ENCODE results near the gene PCDH17.

The PCDH17 gene

DNA sequence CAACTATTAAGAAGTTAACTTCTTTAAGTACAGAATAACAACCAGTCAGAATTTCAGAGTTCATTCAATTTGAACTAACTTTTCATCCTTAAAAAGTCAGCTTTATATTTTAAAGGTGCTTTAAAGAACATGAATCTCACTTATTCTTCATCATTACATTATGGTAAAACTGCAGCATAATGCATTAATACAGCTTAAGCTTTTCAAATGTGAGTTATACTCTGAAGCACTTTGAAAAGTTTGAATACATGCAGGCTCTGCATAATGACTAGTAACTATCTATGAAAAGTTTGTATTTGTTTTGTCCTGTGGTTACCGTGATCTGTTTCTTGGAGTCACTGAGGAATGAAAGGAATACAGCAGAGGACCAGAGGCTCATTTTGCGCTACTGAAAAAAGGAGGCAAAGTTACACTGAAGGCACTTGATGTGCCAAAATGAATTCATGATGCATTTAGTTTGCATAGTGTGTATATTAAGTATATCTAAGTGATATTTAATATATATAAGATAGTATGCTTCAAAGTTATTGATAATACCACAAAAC lies 4.1 kb downstream of the PCDH17 start:
- no peak for DNase-seq

DNA sequence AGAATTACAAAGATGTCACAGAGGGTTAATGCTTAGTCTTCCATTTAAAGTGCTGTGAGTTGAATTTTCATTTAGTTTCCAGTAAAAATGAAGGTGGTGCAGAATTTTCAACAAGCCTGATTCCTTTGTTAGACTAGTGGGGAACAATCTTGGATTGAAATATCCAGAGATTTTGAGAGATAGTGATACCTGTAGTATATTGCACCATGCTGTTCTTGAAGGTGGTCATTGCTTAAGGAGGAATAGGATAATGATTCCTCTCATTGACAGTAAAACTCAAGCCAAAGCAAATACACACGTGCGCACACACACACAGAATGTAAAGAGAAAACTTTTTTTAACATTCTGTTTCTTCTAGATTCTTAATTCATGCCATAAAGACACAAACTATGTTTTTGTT lies 5.3 kb downstream of the PCDH17 start:
- DNase-seq = no peak

DNA sequence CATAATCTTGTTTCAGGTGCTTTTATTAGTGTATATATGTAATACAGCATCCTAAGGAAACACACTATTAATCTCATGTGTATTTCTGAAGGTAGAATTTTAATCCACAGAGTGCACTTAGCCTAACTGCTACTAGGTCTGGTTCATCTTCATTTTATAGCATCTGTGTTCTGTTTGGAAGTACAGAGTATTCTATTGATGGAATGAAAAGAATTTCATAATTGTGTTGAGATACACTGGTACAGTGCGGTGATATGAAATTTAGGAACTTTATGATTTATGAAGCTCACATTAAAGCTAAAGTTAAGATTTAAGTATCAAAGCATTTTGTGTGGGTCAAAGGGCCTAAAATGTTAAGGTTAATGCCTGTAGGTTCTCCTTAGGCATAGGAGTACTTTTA lies 6.0 kb downstream of the PCDH17 start:
- DNase-seq = no peak

DNA sequence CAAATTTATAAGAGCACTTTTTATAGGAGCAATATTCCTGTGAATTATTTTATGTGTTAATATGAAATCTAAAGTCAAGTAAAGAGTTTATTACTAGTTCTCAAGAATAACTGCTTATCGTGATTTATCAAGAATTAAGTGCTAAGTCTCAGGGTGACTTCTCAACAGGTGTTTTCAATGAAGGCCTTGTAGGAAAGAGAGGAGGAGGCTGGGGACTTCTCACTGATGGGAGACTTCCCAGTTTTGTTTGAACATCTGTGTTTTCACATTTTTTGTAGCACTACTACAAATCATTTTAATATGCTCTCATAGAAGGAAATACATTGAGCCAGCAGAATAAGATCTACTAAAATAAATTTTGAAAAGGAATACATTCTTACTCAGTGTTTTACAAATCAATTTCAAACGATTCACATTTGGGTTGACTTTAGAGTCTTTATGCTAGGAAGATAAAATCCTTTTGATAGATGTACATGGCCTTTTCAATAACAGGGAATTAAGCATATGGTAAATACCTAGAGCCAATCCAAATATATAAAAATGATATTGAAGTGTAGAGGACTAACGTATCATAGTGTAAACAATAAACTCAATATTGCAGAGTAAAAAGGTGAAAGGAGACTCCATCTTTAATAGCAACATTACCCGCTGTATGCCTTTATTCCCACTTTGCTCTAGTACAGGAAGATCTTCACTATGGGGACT lies 6.8 kb downstream of the PCDH17 start:
- DNase-seq = no peak

DNA sequence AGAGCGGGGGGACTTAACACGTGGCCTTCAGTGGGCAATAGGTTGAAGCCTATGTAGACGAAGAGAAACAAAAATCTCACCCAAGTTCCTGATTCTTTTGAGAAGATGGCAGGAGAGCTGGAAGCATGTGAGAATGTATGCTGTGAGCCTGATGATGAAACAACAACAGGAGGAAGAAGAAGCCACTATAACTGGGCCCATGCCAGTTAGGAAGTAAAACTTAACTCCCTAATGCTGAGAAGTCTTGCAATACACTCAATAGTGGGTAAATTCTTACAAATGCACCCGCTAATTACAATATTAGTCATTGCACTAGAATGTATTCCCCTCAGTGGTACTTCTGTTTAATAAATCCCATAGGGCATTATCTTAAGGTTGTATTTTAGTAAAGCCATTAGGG lies 9.1 kb downstream of the PCDH17 start:
- no peak for DNase-seq

DNA sequence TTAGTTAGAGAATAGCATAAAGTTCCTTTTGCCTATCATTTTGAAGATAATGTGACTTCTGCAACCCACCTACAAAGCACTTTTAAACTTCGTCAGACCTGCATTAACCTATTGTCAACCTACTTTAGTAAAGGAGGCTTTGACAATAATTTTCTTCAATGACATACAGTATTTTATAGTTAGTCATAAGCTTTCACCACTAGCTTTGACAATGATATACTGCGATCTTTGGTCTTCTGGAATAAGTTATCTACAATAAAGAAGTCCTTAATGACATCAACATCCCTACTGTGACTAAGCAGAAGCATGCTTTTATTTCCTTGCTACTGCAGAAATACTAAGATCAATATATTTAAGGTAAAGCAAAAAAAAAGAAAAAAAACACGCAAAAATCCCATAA lies 9.5 kb downstream of the PCDH17 start:
- no peak for DNase-seq

DNA sequence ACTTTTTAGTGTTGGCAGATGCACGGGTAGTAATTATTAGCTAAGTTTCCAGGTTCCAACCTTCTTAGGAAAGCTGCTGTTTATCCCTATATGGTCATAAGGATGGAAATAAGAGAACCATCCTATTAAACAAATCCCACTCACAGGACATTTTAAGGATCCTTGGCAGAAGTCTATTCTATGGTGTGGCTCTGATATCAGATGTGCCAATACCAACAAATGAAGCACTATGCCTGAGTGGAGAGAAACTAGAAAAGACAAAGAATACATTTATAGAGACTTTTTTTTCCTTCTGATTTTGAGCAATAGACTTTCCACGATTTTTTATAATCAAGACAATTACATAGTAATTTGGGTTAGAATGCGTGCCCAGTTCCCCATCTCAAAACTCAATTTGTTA lies 12.6 kb downstream of the PCDH17 start:
- DNase-seq = no peak

DNA sequence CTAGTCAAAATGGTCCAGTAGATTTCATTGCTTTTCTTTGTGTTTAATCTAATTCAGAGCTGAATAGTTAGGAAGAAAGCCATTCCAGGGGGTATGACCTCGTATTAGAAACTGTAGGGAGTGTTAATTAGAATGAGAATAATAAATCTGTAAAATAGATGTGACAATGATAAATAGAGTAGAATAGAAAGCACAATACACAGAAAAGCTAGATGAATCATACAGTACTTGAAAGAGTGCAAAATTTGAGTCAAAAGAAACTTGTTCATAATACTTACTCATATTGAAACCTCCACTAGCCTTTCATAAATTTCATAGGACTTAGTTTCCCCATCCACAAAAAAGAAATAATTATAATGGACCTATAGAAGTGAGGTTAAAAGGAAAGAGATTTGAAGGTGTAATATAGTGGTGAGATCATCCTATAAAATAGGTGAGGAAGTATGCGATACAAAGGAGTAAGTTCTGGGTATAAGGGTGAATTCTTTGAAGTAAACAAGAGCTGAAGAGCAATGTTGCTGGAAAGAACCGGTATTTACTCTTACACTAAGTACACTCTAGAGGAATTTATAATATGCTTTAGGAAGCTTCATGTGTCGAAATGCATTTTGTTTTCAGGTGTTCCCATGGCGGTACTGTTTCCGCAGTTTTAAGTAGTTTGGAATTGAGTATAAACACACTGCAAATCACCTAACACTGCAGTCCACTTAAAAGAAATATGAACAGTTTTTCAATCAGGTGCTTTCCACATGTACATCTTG lies 21.9 kb downstream of the PCDH17 start:
- DNase-seq = no peak

DNA sequence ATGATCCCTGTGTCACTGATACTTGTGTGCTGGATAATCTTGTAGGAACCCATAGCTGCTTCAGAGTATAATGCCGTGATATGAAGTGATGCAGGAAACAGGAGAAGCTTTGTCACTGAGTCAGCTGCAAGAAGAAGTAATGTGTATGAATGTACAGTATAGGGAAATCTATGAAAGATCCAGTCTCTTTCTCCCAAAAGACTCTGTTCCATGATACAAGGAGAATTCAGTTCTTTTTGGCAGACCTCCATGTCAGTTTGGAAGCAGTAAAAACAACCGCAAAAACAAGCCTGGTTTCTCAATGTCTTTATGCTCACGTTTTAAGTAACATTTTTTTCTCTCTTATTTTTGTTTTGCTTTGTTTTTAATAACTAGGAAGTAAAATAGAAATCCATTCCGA lies 33.9 kb downstream of the PCDH17 start:
- DNase-seq = no peak

DNA sequence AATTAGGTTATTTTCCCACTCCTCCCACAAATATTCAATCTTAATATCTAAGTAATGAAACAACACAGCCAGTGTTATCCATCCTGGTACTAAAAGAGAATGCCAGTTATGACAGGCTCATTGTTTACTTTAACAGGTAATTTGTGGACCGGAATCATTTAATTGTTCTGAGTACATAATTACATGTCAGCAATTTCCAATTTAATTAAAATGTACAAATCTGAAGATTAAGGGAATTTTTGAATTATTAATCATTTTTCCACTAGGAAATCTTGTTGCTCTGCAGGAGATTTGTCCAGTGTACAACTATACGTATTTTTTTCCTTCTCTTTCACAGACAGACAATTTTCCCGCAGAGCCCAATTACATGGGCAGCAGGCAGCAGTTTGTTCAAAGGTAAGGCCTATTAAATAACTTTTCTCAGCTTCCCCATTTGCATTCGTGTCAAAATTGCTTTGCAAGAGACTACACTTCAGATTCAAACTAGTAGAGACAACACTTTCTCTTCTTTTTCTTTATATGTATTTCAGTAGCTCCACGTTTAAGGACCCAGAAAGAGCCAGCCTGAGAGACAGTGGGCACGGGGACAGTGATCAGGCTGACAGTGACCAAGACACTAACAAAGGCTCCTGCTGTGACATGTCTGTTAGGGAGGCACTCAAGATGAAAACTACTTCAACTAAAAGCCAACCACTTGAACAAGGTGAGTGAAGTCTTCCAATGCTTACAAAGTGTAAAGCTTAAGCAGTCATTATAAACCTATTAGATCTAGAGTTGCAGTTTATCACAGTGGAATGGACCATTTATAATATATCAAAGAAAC lies 34.8 kb downstream of the PCDH17 start:
- no peak for DNase-seq

DNA sequence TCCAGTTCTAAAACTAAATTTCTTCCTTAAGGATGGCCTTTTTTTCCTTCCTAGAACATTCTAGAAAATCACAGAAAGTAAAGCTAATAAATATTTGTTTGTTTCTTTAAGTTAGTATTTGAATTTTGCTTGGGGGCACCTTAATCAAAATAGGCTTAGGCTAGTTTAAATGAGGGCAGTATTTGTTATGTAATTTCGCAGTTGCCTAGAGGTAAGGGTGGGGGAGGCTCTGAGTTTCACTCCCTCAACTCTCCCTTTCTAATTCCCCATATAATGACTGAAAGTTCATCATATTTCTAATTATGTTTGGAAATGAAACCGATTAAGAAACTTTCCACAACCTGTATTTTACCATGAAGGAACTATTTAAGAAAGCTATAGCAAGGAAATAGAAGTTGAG lies 40.6 kb downstream of the PCDH17 start:
- DNase-seq = no peak

DNA sequence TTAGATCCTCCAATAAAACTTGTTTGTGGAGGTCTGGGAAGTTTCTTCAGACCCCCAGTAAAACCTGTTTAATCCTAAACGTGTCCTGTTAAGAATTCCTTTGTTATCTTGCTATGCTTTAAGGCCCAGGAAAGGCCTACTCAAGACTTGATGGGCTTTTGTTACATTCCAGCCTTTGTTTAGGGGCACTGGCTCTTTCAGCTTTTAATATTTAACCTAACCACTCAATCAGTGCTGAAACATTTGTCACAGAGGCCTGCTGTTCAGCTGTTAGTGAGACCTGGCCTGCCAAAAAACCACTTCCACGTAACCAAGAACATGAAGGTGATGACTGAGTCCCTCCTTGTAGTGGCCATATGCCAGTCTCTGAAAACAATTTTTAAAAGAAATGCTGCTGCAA lies 41.7 kb downstream of the PCDH17 start:
- DNase-seq = no peak

DNA sequence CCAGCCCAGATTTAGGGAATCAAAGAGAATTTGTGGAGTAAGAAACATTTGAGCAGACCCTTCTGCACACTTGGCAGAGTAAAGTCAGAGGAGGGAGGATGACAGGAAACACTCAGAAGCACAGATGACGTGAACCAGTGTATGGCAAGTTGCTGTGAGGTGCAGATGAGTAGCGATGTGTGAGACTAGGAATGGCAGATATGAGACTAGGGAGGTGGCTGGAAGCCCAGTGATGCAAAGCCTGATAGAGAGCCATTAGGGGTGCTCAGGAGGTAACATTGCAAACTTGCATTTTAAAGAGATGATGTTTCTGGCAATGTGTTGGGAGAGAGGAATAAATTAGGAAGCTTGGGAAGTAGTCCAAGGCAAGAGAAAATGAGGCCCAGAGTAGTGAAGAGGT lies 44.0 kb downstream of the PCDH17 start:
- DNase-seq = no peak

DNA sequence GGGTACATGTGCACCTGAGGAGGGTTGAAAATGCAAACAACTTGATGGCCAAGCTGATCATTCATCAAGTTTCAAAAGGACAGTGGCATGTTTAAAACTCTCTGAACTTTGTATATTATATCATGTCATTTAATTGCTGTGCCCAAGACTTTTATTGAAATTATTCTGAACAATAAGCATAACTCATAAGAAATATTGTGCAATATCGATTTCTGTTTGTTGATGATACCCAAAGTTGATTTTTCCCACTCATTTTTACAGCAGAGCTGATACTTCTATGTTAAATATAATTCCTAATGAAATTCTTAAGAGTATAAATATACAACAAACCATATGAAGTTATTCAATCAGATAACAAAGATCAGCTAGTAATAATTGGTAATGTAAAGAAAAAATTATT lies 49.1 kb downstream of the PCDH17 start:
- DNase-seq = no peak

DNA sequence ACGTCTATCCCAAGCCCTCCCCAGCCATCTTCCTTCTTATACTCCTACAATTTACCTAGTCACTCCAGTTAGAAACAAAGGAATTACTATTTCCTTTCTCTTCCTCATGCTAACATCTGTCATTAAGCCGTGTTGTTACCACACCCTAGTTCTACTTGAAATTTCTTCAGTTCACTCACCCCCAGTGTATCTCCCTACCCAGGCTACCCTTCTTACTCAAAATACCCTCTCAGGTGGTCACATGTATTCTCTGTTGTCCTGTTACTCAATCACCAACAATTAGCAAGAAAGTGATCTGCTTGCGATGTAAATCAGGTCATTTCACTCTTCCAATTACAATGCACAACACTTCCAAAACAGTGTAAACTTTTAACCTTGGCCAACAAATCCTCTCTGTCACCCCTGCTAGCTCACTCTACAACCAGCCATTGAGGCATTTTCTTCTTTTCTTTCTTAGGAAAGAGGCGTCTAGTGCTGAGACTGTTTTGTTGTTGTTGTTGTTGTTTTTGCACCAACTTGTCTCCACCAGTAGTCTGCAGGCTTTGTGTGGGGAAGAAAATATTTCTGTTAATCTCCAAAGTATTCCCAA lies 50.7 kb downstream of the PCDH17 start:
- DNase-seq = no peak

DNA sequence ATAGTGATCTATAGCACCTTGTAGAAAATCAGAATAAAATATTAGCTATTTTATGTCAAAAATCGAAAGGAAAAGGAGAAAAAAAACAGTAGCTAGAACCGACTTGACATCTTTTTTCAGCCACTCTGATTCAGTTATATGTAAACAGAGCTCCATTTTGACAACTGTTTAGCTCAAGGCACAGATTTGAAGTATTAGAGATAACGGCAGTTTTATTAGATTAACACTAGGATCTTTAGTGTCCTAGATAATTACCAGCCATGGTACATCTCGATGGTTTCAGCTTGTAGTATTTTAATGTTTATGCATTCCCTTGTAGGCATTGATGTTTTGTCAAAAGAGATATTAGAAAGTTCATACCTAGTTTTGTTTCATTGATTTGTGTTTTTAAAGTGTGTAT lies 67.3 kb downstream of the PCDH17 start:
- DNase-seq = no peak

DNA sequence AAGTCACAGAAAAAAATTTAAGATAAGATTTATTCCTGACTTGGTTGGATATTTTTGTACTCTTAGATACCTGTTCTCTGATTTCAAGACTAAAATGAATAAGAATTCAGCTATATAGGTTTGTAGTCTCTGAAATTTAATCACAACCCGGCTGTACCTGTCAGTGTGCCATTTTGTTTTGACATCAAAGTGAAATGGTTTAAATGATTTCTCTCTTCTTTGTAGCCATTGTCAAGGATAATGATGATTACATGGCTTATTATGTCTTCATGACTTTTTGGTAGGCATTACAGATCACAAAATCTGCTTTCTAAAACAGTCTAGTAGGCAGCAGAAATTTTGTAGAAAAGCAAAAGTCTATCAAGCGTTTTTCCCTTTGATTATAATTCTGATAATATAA lies 72.5 kb downstream of the PCDH17 start:
- DNase-seq = no peak

DNA sequence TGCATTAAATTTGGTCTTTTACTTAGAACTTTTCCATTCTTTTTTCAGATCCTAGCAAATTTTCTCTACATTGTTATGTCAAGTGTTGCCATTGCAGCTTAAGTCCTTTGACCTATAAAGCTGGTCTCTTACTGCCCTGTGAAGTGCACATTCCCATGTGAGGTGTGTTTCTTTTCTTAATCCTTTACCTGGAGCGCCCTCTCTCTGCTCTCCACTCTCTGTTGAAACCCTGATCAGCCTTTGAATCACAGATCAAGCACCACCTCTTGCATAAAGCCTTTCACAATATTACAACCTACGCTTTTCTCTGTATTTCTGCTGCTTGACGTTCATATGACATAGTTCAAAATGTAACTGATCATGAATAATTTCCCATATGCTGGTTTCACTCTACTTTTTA lies 84.8 kb downstream of the PCDH17 start:
- DNase-seq = no peak

DNA sequence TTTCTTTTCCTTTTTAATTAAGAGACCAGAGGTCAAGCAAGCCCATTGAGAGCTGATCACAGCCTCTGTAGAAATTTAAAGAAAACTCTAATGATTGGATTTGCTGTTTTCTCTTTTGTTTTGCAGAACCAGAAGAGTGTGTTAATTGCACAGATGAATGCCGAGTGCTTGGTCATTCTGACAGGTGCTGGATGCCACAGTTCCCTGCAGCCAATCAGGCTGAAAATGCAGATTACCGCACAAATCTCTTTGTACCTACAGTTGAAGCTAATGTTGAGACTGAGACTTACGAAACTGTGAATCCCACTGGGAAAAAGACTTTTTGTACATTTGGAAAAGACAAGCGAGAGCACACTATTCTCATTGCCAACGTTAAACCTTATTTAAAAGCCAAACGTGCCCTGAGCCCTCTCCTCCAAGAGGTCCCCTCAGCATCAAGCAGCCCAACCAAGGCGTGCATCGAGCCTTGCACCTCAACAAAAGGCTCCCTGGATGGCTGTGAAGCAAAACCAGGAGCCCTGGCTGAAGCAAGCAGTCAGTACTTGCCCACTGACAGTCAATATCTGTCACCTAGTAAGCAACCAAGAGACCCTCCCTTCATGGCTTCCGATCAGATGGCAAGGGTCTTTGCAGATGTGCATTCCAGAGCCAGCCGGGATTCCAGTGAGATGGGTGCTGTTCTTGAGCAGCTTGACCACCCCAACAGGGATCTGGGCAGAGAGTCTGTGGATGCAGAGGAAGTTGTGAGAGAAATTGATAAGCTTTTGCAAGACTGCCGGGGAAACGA lies 93.1 kb downstream of the PCDH17 start:
- no peak for DNase-seq

DNA sequence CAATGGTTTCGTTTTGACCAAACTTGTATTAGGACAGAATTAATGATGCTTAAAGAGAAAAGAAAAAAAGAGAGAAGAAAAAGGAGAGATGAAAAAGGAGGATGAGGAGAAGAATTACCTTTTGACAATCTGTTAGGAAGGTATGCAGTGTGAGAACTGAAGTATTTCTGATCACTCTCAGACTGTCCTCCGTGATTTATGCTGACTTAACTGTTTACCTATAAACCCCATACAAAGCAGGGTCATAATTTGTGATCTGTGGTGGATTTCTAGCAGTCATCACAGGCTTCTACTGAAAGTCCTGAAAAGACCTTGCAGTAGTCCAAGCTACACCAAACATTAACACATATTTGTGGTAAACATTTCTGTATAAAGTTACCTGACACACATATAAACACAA lies 93.9 kb downstream of the PCDH17 start:
- DNase-seq = no peak

DNA sequence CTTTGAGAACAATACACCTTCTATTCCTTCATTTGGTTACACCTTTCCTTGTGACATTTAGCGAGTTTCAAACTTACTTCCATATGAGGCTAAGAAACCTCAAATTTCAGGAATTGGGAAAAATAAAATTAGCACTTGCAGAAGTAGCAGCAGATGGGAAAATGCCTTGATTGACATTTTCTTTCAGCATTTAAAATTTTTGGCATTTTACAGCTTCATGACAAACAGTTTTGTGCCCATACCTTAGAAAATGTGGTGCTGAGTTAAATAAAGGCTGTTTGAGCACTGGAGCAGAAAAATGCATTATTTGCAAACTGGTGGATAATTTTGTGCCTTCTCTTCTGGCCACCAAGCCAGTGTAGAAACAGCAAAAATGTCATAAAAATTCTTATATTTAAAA lies 95.4 kb downstream of the PCDH17 start:
- no peak for DNase-seq

DNA sequence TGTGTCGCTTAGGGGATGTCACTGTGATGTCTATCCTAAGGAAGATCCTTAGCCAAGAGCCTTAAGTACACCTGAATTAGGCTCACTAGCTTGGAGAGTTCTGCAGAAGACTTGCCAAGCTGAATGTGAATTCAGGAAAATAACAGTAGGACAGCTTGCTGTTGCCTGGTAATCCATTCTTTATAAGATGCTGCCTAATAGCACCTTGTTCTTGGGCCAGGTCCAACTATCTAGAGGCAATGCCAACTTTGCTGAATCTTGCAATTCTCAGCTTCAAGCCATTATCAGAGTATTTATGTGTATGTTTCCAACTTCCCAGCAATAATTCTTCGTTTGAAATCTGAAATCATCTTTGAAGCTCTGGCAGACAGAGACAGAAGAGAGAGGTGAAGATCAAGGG lies 102.8 kb downstream of the PCDH17 start:
- DNase-seq = no peak
